ENCODE data around the gene CCR5AS.
"Not testable (repeated sequence)": the region's sequence is repeated elsewhere in the genome, so short reads cannot be mapped to it uniquely, and the experiment has no call there.

The CCR5AS gene

DNA sequence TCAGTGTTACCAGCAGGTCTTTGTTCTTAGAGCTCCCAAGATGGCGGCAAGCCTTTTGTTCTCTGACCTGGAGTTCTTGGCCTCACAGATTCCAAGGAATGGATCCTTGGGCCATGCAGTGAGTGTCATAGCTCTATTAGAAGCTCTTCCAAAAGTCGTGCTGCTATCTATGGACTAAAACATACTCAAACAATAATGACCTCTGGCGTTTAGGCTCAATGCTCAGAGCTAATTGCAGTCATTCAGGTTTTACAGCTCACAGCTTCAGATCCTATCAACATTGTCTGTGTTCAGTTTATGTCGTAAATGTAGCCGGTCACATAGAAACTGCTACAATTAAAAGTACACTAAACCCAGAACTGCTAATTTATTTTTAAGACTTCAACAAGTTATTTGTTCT lies 22.4 kb upstream of the CCR5AS start:
- no peak for DNase-seq (ENCODE audit: low read depth in 2 of 2)

- no peak for DNase-seq (ENCODE audit: low read depth in 2 of 2)
Observed at GRCh38 chr3:46427916-46428833, 21.3 kb upstream of the CCR5AS start.

GRCh38 chr3:46427404-46427803 lies 20.5 kb upstream of the CCR5AS start:
- not testable (repeated sequence) for DNase-seq (ENCODE audit: low read depth in 2 of 2)

DNA sequence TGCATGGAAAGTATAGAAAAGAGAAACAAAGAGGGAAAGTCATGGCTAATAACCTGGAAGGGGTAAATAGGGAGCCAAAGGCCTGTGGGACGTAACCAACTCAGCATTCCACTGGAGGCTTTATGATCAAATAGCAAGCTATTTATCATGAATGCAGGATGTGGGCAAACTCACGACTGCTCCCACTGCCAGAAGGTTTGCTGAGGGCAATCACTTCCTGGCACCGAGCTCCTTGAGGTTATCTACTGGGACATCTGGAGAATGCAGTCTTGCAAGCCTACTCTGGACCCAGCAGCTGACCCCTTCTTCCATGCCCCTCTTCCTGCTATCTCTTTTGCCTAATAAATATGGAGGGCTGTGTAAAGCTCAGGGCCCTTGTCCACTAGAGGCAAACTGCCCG lies 19.6 kb upstream of the CCR5AS start:
- not testable (repeated sequence) for DNase-seq (ENCODE audit: low read depth in 2 of 2)

DNA sequence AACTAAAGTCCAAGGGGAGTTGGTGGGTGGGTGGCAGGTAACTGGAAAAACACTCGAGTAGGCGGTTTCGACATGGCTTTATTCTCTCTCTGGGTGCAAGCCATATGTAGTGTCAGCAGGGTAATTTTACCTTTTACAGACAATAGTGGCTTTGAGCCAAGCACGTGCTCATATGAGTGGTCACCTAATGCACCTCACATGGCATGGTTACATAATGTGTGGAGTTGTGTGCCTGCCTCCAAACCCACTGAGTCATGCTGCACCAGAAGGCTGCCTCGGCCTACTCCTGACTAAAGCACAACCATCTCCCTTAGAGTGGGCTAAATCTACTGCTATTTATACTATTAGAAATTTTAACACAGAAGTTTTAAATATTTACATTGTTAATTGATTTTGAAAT lies 16.7 kb upstream of the CCR5AS start:
- DNase-seq (ENCODE audit: low read depth in 2 of 2): no peak

GRCh38 chr3:46422617-46423016 lies 15.8 kb upstream of the CCR5AS start:
- DNase-seq (ENCODE audit: low read depth in 2 of 2): no peak

DNA sequence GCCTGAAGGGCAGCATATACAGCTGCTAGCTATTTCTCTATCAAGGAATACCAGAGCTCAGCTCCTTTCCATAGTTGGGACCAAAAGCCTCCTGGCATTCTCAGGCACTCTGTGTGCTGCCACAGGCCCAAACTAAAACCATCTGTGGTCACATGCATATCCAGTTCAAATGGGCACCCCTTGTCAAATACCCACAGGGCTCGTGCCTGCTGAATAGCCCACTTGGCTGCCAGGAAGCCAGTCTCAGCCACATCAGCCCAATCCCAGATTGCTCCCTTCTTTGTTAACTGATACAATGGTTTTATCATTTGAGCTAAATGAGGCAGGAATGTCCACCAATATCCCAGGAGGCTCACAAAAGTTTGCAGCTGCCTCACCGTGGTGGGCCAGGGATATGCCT lies 14.1 kb upstream of the CCR5AS start:
- no peak for DNase-seq (ENCODE audit: low read depth in 2 of 2)

- no peak for DNase-seq (ENCODE audit: low read depth in 2 of 2)
Observed at GRCh38 chr3:46419816-46420215, 12.9 kb upstream of the CCR5AS start.

GRCh38 chr3:46417841-46418611 lies 11.2 kb upstream of the CCR5AS start:
- DNase-seq (ENCODE audit: low read depth in 2 of 2): no peak

DNA sequence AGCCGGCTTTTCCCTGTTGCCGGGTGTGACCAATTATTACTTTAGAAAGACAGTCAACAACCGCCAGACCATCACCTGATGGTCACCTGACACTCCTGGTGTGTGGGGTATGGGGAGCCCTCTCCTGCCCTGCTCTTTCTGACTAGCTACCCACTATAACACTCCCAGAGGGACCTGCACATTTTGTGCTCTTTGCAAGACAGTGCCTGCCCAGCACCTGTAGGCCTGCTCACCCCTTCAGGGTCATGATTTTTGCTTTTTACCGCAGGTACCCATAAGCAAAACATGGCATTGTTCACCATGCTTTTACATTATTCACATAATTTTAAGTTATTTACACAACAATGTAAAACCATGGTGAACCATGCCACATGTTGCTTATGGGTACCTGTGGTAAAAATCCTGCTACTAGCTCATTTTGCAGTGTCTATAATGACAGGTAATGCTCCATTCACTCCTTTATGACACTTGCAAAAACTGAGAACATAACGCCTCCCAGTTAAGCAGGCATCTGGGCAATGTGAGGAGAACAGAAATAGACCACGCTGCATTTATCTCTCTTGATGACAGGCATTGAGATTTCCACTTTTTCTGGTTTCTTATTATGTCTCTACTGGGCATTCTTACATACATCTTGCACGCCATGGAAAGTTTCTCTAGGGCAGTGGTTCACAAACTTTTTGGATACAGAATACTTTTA lies 10.1 kb upstream of the CCR5AS start:
- DNase-seq (ENCODE audit: low read depth in 2 of 2): no peak

- DNase-seq (ENCODE audit: low read depth in 2 of 2): no peak
Observed at GRCh38 chr3:46416125-46416810, 9.4 kb upstream of the CCR5AS start.

DNA sequence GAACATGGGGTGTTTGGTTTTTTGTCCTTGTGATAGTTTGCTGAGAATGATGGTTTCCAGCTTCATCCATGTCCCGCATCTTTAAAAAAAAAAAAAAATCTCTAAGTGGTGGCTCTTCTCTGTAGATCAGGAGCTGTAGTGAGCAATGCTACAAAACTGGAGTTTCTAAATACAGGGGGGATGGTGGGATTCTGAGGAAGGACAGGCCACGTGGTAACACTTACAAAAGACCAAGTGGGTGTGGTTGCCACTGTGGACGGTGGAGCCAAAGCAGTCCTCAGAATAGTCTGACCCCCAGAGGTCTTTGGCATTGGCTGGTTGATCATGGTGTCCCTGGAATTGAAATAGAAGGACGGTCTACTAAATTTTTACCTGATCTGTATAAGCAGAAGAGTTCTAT lies 7.9 kb upstream of the CCR5AS start:
- DNase-seq (ENCODE audit: low read depth in 2 of 2): no peak

DNA sequence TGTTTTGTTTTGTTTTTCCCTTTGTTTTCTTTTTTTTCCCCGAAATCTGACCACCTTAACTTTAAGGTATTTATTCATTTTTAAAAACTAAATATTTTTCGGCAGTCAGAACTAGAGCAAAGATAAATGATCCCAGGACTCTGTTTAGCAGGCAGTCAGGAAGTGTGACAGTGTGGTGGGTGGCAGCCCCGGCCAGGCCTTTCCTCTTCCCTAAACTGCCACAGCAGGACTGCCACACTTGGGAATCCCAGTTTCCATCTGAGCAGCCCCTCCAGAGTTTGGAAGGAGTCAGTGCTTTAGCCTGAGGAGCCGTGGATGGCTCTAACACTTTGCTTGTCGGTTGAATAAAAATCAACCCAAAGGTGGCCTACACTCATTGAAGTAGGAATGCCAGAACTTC lies 7.1 kb upstream of the CCR5AS start:
- no peak for DNase-seq (ENCODE audit: low read depth in 2 of 2)

DNA sequence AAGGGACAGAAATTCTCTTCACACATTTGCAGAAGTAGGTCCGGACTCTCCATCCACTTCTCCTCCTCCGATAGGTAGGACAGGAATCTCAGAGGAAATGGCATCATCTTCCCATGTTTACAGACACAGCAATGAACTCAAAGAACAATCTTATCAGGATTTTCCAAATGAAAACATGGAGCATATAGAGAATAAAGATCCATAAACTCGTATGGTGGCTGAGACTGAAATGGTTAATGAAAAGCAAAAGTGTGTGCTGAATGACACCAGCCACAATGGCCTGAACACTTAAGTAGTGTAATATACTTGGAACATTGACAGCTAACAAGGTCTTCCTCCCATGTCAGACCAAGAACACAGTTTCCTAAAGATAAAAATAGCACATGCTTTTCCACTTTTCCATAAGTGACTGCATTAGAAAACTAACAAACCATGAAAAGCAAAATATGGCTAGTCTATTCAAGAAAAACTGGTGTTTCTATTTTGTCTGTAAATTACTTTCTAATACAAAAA lies 6.0 kb upstream of the CCR5AS start:
- no peak for DNase-seq (ENCODE audit: low read depth in 2 of 2)

DNA sequence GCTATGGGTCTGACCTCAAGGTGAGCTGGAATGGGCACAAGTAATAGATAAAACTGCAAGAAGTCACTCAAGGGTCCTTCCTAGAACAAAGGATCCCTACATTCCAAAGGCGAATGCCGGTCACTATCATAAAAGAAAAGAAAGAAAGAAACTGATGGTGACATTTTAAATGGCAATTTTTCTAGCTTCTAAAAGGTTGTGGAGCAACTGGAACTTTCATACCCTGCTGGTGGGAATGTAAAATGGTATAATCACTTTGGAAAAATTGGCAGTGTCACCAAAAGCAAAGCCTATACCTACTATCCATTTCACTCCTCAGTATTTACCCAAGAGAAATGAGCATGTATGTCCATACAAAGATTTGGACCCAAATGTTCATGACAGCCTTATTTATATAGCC lies 4.4 kb upstream of the CCR5AS start:
- DNase-seq (ENCODE audit: low read depth in 2 of 2): no peak

DNA sequence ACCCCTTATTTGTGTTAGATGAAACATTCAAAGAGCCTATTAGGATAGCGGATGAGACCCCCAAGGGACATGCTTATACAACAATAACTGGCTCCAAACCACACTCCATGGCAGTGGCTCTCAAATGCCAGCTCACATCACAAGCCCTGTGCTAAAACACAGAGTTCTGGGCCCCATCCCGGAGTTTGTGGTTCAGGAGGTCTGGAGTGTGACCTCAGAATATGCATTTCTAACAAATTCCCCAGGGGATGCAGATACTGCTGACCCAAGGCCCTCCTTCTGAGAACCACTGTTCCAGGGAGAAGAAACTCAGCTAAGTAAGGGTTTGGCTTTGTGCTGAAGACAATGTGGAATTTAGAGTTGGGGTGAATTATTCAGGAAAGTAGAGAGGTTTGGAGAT lies 3.8 kb upstream of the CCR5AS start:
- DNase-seq (ENCODE audit: low read depth in 2 of 2): no peak

GRCh38 chr3:46409739-46410489 lies 3.0 kb upstream of the CCR5AS start:
- no peak for DNase-seq (ENCODE audit: low read depth in 2 of 2)

DNA sequence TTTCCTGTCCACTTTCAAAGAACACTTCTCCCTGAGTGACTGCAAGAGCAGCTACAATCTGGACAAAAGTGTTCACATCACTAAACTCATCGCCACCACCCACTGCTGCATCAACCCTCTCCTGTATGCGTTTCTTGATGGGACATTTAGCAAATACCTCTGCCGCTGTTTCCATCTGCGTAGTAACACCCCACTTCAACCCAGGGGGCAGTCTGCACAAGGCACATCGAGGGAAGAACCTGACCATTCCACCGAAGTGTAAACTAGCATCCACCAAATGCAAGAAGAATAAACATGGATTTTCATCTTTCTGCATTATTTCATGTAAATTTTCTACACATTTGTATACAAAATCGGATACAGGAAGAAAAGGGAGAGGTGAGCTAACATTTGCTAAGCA lies 2.0 kb upstream of the CCR5AS start:
- DNase-seq (ENCODE audit: low read depth in 2 of 2): no peak

DNA sequence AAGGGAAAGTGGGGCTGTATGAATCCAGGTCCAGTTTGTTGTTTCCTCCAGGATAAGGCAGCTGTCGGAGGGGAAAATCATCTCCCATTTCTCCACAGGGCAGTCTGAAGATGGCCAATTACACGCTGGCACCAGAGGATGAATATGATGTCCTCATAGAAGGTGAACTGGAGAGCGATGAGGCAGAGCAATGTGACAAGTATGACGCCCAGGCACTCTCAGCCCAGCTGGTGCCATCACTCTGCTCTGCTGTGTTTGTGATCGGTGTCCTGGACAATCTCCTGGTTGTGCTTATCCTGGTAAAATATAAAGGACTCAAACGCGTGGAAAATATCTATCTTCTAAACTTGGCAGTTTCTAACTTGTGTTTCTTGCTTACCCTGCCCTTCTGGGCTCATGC lies 1.1 kb upstream of the CCR5AS start:
- no peak for DNase-seq (ENCODE audit: low read depth in 2 of 2)

GRCh38 chr3:46406443-46406787 lies 451 bp downstream of the CCR5AS start:
- DNase-seq (ENCODE audit: low read depth in 2 of 2): no peak
